Activated CD4-positive, alpha-beta T cell treated with anti-CD3 and anti-CD28 coated beads, Interleukin-2, Interleukin-4, amounts not matched to agents 100 ng/mL and 50 ng/mL, durations not matched to agents 16 hours and 8 hours (primary cell): Measurements from ENCODE around the gene OR10A3.

Source experiments
- DNase-seq: peaks from one replicate; pipeline ENCODE4 v3.0.0-alpha.2; 2020; ENCODE audit warnings: low spot score

Gene OR10A3

GRCh38 chr11:7892059-7892699, 49.3 kb downstream of the OR10A3 start:
- DNase-seq = no peak

- no peak for DNase-seq
Observed at GRCh38 chr11:7890417-7891172, 50.9 kb downstream of the OR10A3 start.

GRCh38 chr11:7889985-7890384, 51.5 kb downstream of the OR10A3 start:
- DNase-seq = no peak
